GM12865 (cell line): ENCODE measurements around the gene KRI1.

Experiments used
- DNase-seq: peaks from one replicate; pipeline ENCODE4 v3.0.0; 2010; ENCODE audit warnings: low read depth
- H3K4me3 ChIP-seq: 2 replicates; pipeline ENCODE4 v1.5.1; 2011; ENCODE audit warnings: mild to moderate bottlenecking, low read depth, low read length, control low read depth
- CTCF ChIP-seq: IDR thresholded peaks from 2 replicates; pipeline ENCODE4 v1.5.1; 2011; ENCODE audit warnings: low read length, control low read depth, low read depth, inconsistent platforms; ENCODE audit not compliant: insufficient read depth; ENCODE audit errors: missing control alignments

KRI1 gene

GRCh38 chr19:10525636-10526035 is 40.2 kb downstream of the KRI1 start:
- no peak for TF ChIP-seq CTCF
- DNase-seq = no peak
- H3K4me3 ChIP-seq = no peak overlapping the region

GRCh38 chr19:10523135-10523636 is 42.6 kb downstream of the KRI1 start:
- no peak overlapping the region for H3K4me3 ChIP-seq
- no peak for TF ChIP-seq CTCF
- no peak for DNase-seq

GRCh38 chr19:10521461-10522171 is 44.2 kb downstream of the KRI1 start:
- no peak for DNase-seq
- TF ChIP-seq CTCF = no peak

GRCh38 chr19:10520652-10521318 is 45.0 kb downstream of the KRI1 start:
- TF ChIP-seq CTCF = no peak
- no peak overlapping the region for H3K4me3 ChIP-seq
- DNase-seq = no peak

More at GRCh38 chr19:10521461-10522171, 44.2 kb downstream of the KRI1 start:
- no peak overlapping the region for H3K4me3 ChIP-seq

- no peak for DNase-seq
- H3K4me3 ChIP-seq = no peak overlapping the region
- no peak for TF ChIP-seq CTCF
Measured at GRCh38 chr19:10519421-10519820, 46.4 kb downstream of the KRI1 start.

- TF ChIP-seq CTCF = no peak
- no peak for DNase-seq
- no peak overlapping the region for H3K4me3 ChIP-seq
Measured at GRCh38 chr19:10518444-10519361, 47.1 kb downstream of the KRI1 start.
